ENCODE data around the gene PPFIBP2.

PPFIBP2 gene

GRCh38 chr11:7555052-7555699 is 41.4 kb downstream of the PPFIBP2 start:
- DNase-seq = no peak

DNA sequence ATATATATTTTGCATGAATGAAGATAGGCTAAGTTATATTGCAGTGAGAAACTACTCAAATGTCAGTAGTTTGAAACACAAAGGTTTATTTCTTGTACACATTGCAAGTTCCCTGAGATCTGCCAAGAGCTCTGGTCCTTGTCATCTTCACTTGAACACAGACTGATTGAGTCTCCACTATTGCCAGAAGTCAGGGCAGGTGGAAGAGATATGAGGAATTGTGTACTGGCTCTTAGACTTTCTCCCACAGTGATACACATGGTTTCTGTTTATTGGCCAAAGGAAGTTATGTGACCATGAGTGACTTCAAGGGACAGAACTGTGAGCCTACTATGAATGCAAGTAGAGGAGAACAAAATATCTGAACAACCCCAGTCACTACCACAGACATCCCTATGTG is 44.2 kb downstream of the PPFIBP2 start:
- no peak for DNase-seq

GRCh38 chr11:7559398-7560283 is 45.8 kb downstream of the PPFIBP2 start:
- DNase-seq = no peak

DNA sequence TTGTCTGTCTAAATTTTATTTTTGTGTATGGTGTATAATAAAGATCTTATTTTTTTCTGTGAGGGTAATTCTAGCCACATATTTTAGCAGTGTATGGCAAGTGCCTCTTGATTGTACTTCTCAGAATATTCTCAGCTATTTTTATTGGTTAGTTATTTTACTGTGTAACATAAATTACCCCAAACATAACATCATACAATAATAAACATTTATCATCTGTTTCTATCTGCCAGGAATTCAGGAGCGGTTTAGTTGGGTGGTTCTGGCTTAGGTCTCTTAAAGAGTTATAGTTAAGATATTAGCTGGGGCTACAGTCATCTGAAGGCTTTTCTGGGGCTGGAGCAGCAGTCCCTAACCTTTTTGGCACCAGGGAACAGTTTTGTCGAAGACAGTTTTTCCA is 47.8 kb downstream of the PPFIBP2 start:
- no peak for DNase-seq

DNA sequence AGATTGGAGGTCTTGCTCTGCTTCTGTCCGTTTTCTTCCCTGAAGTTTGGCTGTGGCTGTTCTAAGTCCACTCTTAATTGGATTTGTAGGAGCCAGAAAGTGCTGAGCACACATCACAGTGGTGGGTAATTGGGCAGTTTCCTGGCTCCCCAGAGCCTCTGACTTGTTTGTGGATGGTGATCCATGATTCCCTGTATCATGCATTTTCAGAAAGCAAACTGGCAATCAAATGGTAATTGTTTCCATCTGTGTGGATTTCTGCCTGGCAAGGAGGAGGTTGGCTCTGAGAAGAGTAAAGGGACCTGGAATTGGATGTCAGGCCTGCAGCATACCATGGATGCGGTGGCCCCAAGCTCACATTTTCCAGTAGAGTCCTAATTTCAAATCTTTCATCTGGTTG is 49.5 kb downstream of the PPFIBP2 start:
- no peak for DNase-seq

DNA sequence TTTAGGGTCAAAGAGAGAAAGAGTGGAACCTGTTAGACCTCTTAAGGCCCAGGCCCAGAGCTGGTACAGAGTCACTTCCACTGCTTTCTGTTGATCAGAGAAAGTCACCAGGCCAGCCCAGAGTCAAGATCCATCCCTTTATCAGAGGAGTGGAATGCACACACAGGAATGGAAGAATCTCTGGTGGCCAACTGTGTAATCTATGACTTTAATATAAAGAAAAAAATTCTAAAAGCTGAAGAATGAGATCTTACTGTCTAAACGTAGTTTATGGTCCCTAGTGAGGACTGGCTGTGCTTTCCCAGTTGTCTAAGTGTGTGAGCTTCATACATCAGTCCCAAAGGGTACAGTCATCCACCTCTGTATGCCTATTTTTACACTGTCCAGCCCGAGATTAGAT is 51.0 kb downstream of the PPFIBP2 start:
- no peak for DNase-seq

GRCh38 chr11:7567311-7567710 is 53.5 kb downstream of the PPFIBP2 start:
- no peak for DNase-seq

DNA sequence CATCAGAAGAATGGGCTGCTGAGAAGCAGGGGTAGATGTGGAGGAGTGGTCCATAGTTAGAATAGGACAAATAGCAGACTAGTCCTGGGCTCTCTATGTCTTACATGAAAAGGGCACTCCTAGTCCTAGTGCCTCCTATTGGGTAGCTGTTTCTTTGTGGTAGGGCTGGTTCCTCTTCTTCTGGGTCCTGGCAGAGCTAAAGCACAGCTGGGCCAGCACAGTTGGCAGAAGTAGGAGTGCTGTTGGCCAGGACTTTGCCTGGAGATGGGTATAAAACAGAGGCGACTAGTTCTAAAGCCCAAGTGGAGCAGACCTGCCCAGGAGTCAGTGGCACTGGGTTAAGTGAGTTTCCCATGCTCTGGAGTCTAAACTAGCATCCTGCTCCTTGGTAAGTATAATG is 55.2 kb downstream of the PPFIBP2 start:
- no peak for DNase-seq

DNA sequence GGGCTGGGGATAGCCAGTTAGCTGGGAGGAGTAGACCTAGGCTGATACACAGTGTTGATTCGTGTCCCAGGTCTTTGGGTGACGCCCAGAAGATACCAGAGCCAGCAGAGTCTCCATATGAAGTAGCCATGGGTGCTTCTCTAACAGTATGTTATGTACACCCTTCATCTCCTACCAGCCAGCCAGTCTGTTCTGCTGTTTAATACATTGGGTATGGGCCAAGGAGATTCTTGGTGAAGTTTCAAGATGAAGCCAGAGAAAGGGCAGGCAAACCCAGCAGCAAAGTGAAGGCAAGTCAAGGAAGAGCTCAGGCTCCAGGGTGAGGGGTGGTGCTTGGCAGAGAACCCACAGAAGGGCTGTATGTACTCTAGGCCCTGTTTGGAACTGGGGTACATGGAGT is 56.4 kb downstream of the PPFIBP2 start:
- no peak for DNase-seq

DNA sequence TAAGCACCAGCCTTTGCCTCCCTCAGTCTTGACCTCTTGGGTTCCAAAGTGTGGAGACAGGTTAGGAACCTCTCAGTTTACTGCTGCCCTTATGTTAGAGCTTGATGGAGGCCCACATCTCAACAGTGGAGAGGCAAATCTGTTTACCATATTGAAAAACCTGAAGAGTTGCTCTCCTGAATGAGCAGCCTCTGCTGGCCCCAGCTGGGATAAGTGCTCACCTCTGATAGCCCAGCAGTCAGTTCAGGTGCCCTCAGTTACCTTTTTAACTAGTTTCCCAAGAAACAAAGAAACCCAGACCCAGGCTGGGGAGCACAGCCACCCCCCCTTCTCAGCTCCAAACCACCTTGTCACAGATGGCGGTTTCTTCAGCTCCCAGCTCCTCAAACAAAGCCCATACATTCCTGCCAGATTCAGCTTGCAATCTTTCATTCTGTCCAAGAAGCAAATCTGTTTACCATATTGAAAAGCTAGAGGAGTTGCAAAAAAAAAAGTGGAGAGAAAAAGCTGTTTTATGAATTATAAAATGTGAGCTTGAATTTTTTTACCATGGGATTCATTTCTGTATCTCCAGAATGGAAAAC is 57.2 kb downstream of the PPFIBP2 start:
- DNase-seq = no peak

DNA sequence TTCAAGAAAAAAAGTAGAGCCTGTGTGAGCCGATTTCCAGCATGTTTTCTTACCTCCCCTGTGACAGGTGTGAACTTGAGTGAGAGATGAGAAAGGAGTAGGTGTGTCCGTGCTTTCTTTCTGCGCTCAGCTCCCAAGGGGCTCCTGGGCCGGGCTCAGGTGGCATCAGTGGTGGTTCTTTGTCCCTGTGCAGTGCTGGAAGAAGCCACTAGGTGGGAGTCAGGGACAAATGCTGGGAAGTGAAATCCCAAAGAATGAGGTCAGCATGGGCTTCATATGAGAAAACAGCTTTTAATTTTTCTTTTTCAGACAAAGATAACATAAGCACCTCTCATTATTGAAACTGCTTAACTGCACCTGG is 57.8 kb downstream of the PPFIBP2 start:
- peak; percentile 6 for DNase-seq

GRCh38 chr11:7572001-7572712 is 58.4 kb downstream of the PPFIBP2 start:
- no peak for DNase-seq

GRCh38 chr11:7573193-7573557 is 59.4 kb downstream of the PPFIBP2 start:
- no peak for DNase-seq

GRCh38 chr11:7573558-7574296 is 59.9 kb downstream of the PPFIBP2 start:
- DNase-seq = no peak

DNA sequence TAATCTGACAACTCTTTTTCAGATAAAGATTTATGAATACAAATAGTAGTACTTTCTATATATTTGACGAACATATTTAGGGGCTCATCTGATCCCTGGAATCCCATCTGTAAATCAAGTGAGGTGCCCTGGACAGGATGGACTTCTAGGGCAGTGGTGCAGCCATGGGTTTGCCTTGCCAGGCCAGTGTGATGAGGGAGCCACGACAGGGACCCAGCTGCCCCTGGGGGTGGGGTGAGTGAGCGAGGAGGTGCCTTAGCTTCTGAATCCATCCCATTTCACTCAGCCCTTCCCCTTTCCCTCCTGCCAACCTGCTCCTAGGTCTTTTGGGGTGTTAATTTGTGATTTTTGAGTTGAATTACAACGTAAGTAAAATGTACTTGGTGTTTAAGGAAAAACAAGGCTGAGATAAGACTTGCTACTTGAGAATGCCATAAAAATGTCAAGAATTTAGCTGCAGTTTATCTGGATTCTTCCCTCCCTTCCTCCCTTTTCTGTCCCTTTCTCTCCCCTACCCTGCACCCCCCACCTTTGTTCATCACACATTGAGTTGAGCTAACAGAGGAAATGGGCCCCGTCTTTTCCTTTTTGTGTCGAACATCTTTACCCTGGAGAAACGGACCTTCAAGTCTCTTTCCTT is 60.8 kb downstream of the PPFIBP2 start:
- DNase-seq = no peak

DNA sequence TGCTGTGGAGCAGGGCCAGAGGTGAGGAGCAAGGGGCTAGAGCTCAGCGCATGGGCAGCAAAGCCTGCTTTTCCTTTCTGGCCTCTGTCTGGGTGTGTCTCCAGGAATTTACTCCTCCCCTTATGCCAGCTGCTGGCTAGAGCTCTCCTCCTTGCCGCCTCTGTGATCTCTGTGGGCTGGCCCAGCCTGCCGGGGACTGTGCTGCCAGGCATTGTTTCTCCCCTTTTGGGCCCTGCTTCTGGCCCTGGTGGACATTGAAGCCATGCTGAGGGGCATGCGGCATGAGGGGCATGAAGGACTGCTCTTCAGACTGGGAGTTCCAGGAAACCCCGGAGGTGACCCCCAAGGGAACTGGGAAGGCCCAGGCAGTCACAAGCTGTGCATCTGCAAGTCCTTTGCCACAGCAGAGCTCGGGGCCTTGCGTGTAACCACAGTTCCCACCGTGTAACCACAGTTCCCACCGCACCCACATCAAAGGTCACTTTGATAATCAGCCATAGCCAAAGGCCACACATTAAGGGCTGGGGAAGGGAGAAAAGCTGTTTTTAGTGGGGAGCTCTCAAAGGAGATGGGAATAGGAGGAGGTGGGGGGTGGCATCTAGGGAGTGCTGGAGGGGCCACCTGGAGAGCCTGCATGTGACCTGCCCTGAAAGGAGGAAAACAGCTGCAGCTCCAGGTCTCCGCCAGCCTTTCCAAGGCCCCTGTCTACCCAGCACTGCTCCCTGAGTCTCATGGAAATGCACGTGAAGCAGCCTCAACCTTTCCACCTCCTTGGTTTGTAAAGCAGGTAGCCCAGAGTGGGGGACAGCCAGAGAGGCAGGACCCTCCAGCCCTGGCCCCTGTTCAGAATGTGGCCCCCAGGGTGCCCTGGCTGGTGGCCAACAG is 62.3 kb downstream of the PPFIBP2 start:
- DNase-seq = no peak

DNA sequence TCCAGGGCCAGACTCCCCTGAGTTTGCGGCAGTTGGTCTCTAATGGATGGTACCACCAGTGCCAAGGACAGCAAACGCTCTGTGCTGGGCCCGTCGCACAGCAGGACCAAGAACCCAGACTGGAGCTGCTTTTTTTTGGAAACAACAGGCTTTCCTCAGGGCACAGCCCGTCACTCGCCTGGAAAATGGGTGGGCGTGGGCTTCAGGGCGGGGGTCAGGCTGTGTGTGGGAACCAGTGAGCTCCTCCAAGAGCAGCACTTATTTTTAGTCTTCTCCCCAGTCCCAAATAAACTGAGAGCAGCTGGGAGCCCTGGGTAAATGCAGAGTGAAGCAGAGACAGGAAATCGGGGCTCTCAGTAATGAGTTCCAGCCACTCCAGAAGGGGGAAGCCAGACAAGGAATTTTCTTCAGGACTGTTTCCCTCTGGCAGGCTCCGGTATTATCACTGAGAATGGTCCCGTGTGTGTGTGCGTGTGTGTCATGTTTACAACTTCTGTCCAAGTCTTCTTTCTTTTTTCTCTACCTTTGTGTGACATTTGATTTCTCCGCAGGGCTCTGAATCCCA is 63.0 kb downstream of the PPFIBP2 start:
- no peak for DNase-seq

DNA sequence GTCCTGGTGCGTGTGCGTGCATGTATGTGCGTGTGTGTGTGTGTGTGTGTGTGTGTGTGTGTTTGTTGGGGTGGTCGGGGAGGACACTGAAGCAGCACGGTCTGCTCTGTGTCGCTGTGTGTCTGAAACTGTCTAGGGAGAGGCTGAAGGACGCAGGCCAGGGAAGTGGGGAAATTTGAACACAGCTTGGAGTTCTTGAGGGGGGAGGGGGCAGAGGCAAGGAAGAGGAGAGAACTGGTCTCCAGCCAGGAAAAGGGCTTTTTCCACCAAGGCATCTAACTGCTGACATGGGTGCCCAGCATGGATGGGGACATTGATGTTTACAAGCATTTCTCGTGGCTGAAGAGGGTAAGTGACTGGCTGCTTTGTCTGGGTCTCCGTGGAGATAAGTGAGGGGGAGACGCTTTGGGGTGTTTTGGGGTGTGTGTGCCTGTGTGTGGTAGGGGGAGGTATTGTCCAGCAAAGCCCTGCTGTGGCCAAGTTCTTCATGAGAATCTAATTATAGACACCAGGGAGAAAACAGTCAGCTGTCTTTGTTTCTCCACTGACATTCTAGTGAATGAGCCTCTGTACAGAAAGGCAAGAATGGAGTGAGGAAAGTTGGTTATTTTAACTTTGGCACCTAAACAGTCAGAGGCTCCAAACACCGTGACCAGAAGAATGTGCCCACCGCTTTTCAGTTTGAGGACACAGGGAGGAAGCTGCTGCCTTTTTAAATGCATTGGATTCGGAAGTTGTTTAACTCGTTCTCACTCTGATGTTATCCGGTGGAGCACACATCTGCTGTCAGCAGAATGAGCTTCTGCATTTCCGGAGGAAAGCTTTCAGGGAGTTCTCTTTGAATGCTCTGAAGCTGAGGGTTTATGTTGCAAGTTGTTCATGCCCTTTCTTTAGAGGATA is 63.7 kb downstream of the PPFIBP2 start:
- DNase-seq = no peak

GRCh38 chr11:7578276-7578955 is 64.6 kb downstream of the PPFIBP2 start:
- DNase-seq = no peak

All from NCI-H1694 treated with DMSO at 0.1 percent for 48 hours (cell line).